Left colon (tissue), 2 donors: ENCODE data around the gene TTC1. TPM values are rescaled to one million over a fixed set of nuclear protein-coding genes. Genes with fewer than 3 reads are reported as not detected.

ENCODE experiments used
- total RNA-seq, 2 donors: library from RNA; stranded (reverse); fragmentation: NEBNext Ultra II Directional; extraction: Animal tissue kit (Norgen Biotek cat#: 25700); gene quantifications; one replicate each; pipeline ENCODE4 v1.2.1, GENCODE V29; 2021
- donor health status: DM: no; HTN: no; CAD: no.
- donor health status: DM: yes; HTN: yes; CAD: no.

TTC1 gene
- total RNA-seq, 2 donors from 2014 or later = 40.2 to 41.7 TPM

Other genes starting within 250 kb of the TTC1 start
- gene ADRA1B, start 92.7 kb upstream of the TTC1 start, total RNA-seq = 1 to 10 TPM; 1.1 to 2.5 TPM
- gene PWWP2A, start 110.3 kb downstream of the TTC1 start, total RNA-seq = 10 to 100 TPM; 39.1 to 39.2 TPM
- not detected for gene FABP6, start 220.4 kb downstream of the TTC1 start, total RNA-seq